ENCODE results near the gene SAP30BP. TPM values are rescaled to one million over a fixed set of nuclear protein-coding genes. Genes with fewer than 3 reads are reported as not detected.

Gene SAP30BP
- total and polyA plus RNA-seq, 2 donors (not counting 1 experiment from before 2014, with no cell fraction given), result 143 to 148 TPM

GRCh38 chr17:75681289-75681688 is 14.2 kb downstream of the SAP30BP start:
- DNase-seq, result no peak
- Histone ChIP-seq H3K4me3 (ENCODE audit: control extremely low read depth in 1 of 5, extremely low read depth in 1 of 5, insufficient read depth in 1 of 5, low read depth in 2 of 5, low read length in 4 of 5) (no peak overlapping the region), H3K79me2 (ENCODE audit: control insufficient read depth, insufficient read depth, low read length) (peaks cover 92% of the 10 kb centered on the region), H3K9me3 (ENCODE audit: control extremely low read depth in 1 of 3, control insufficient read depth in 2 of 3, insufficient read depth in 1 of 3, low read length in 2 of 3) (no peaks in the 10 kb centered on the region), H2AFZ (ENCODE audit: insufficient read depth, low read depth, low read length, poor library complexity, severe bottlenecking) (no peak overlapping the region), H3K27ac (ENCODE audit: low read length in 2 of 2) (no peak overlapping the region), H3K4me2 (replicated peaks; ENCODE audit: low read depth, low read length, poor library complexity, severe bottlenecking) (no peak overlapping the region), H3K9ac (ENCODE audit: low read length) (no peak overlapping the region), H3K27me3 (replicated peaks in 1 of 4; ENCODE audit: control extremely low read depth in 1 of 4, control insufficient read depth in 3 of 4, insufficient read depth in 4 of 4, low read length in 3 of 4) (no peaks in the 10 kb centered on the region), H3K4me1 (ENCODE audit: control insufficient read depth in 2 of 2, insufficient read depth in 2 of 2, low read length in 2 of 2) (peaks cover 4 to 12% of the 10 kb centered on the region in 2 donors), H3K36me3 (replicated peaks in 1 of 2; ENCODE audit: control extremely low read depth in 1 of 2, control insufficient read depth in 1 of 2, extremely low read depth in 1 of 2, insufficient read depth in 2 of 2, low read length in 1 of 2) (peaks cover 8 to 38% of the 10 kb centered on the region in 2 experiments), H4K20me1 (ENCODE audit: control insufficient read depth, insufficient read depth, low read length, poor library complexity, severe bottlenecking) (peaks cover 75% of the 10 kb centered on the region)
- intact Hi-C loops (cut with micrococcal nuclease), result no loop called here
- peaks cover 26% of the 10 kb centered on the region for H3K4me1 Mint-ChIP-seq
- ATAC-seq (ENCODE audit: low read depth), result no peak
- WGBS (ENCODE audit: insufficient coverage), result 100% methylated on average over 2 of the region's 3 CpGs
- H3K27ac Mint-ChIP-seq, result no peak overlapping the region
- H3K9me3 Mint-ChIP-seq (ENCODE audit: insufficient read depth), result no peaks in the 10 kb centered on the region
- ChIA-PET CTCF (interaction anchor here (1.0 to 1.1 kb wide), 2 partner anchors 9 to 65 kb away, joined by 3 read pairs; no protein-coding TSS in a partner anchor), POLR2A (no interaction called here)
- TF ChIP-seq CTCF (IDR thresholded peaks at IDR 0.05) (no peak), EZH2 (IDR thresholded peaks at IDR 0.05; ENCODE audit: borderline replicate concordance, insufficient read depth, low read depth, low read length, poor library complexity, severe bottlenecking) (no peak)
- H3K4me3 Mint-ChIP-seq, result no peak overlapping the region
- no peaks in the 10 kb centered on the region for H3K27me3 Mint-ChIP-seq

DNA sequence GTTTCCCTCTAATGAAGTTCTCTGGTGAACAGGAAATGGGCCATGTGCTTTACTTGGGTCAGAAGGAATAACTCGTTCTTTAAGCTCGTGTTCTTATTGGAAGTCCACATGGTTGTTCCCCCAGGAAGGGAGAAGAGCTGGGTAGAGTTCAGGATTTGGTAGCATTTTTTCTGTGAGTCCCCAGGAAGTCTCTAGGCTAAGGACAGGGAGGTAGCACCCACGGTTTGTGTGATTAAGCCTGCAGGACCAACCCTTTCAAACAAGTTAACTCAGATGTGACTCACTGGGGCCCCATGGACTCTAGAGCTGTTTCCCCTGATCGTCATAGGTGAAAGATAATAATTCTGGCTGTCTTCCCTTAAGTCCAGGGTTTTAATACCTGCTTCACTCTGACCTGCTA is 16.4 kb downstream of the SAP30BP start:
- intact Hi-C loops (cut with micrococcal nuclease), result no loop called here
- Histone ChIP-seq H2AFZ (ENCODE audit: insufficient read depth, low read depth, low read length, poor library complexity, severe bottlenecking) (no peak overlapping the region), H3K79me2 (ENCODE audit: control insufficient read depth, insufficient read depth, low read length) (peaks cover 98% of the 10 kb centered on the region), H3K4me3 (ENCODE audit: control extremely low read depth in 1 of 5, extremely low read depth in 1 of 5, insufficient read depth in 1 of 5, low read depth in 2 of 5, low read length in 4 of 5) (no peak overlapping the region), H3K4me2 (replicated peaks; ENCODE audit: low read depth, low read length, poor library complexity, severe bottlenecking) (no peak overlapping the region), H3K36me3 (replicated peaks in 1 of 2; ENCODE audit: control extremely low read depth in 1 of 2, control insufficient read depth in 1 of 2, extremely low read depth in 1 of 2, insufficient read depth in 2 of 2, low read length in 1 of 2) (peaks cover 4 to 37% of the 10 kb centered on the region in 2 experiments), H3K4me1 (ENCODE audit: control insufficient read depth in 2 of 2, insufficient read depth in 2 of 2, low read length in 2 of 2) (peaks cover 20 to 33% of the 10 kb centered on the region in 2 donors), H3K27ac (ENCODE audit: low read length in 2 of 2) (no peak overlapping the region), H3K27me3 (replicated peaks in 1 of 4; ENCODE audit: control extremely low read depth in 1 of 4, control insufficient read depth in 3 of 4, insufficient read depth in 4 of 4, low read length in 3 of 4) (no peaks in the 10 kb centered on the region), H3K9me3 (ENCODE audit: control extremely low read depth in 1 of 3, control insufficient read depth in 2 of 3, insufficient read depth in 1 of 3, low read length in 2 of 3) (no peaks in the 10 kb centered on the region), H4K20me1 (ENCODE audit: control insufficient read depth, insufficient read depth, low read length, poor library complexity, severe bottlenecking) (peaks cover 69% of the 10 kb centered on the region), H3K9ac (ENCODE audit: low read length) (no peak overlapping the region)
- POLR2A ChIA-PET, result no interaction called here
- H3K9me3 Mint-ChIP-seq (ENCODE audit: insufficient read depth), result no peaks in the 10 kb centered on the region
- no peak for ATAC-seq (ENCODE audit: low read depth)
- DNase-seq, result no peak
- 94% methylated on average over 4 of the region's 4 CpGs for WGBS (ENCODE audit: insufficient coverage)
- H3K27ac Mint-ChIP-seq, result no peak overlapping the region
- H3K4me1 Mint-ChIP-seq, result peaks cover 38% of the 10 kb centered on the region
- no peak overlapping the region for H3K4me3 Mint-ChIP-seq
- TF ChIP-seq EZH2 (IDR thresholded peaks at IDR 0.05; ENCODE audit: borderline replicate concordance, insufficient read depth, low read depth, low read length, poor library complexity, severe bottlenecking), result no peak
- CTCF ChIA-PET, result interaction anchor here (0.7 to 2.1 kb wide), 4 partner anchors 9 to 64 kb away, joined by 3 to 11 read pairs (median 7); partner anchors contain the start of gene SMIM5
- H3K27me3 Mint-ChIP-seq, result no peaks in the 10 kb centered on the region
